Measurements from ENCODE around the gene RASSF7.

The RASSF7 gene

GRCh38 chr11:541433-541885 lies 19.3 kb upstream of the RASSF7 start:
- Histone ChIP-seq H3K27me3 (no peaks in the 10 kb centered on the region), H3K36me3 (no peaks in the 10 kb centered on the region), H3K9me3 (no peaks in the 10 kb centered on the region), H3K4me1 (no peaks in the 10 kb centered on the region), H3K4me3 (ENCODE audit: low read depth, low read length) (no peak overlapping the region)
- no peak for DNase-seq
- TF ChIP-seq CTCF (IDR thresholded peaks at IDR 0.05; ENCODE audit: low read depth, low read length): no peak

GRCh38 chr11:544817-545166 lies 16.0 kb upstream of the RASSF7 start:
- Histone ChIP-seq H3K4me3 (ENCODE audit: low read depth, low read length) (no peak overlapping the region), H3K9me3 (no peaks in the 10 kb centered on the region), H3K27me3 (no peaks in the 10 kb centered on the region), H3K36me3 (no peaks in the 10 kb centered on the region), H3K4me1 (no peaks in the 10 kb centered on the region)
- TF ChIP-seq CTCF (IDR thresholded peaks at IDR 0.05; ENCODE audit: low read depth, low read length): no peak
- DNase-seq: no peak

GRCh38 chr11:545171-545570 lies 15.6 kb upstream of the RASSF7 start:
- H3K36me3 ChIP-seq: no peaks in the 10 kb centered on the region
- no peak overlapping the region for H3K4me3 ChIP-seq (ENCODE audit: low read depth, low read length)
- no peaks in the 10 kb centered on the region for H3K9me3 ChIP-seq
- H3K27me3 ChIP-seq: no peaks in the 10 kb centered on the region
- no peak for TF ChIP-seq CTCF (IDR thresholded peaks at IDR 0.05; ENCODE audit: low read depth, low read length)
- no peak for DNase-seq
- no peaks in the 10 kb centered on the region for H3K4me1 ChIP-seq

GRCh38 chr11:548700-549603 lies 11.8 kb upstream of the RASSF7 start:
- Histone ChIP-seq H3K9me3 (no peaks in the 10 kb centered on the region), H3K4me1 (no peaks in the 10 kb centered on the region), H3K4me3 (ENCODE audit: low read depth, low read length) (no peak overlapping the region), H3K27me3 (no peaks in the 10 kb centered on the region), H3K36me3 (no peaks in the 10 kb centered on the region)
- no peak for DNase-seq
- no peak for TF ChIP-seq CTCF (IDR thresholded peaks at IDR 0.05; ENCODE audit: low read depth, low read length)

- Histone ChIP-seq H3K4me1 (no peaks in the 10 kb centered on the region), H3K9me3 (no peaks in the 10 kb centered on the region), H3K27me3 (peaks cover 1% of the 10 kb centered on the region), H3K36me3 (no peaks in the 10 kb centered on the region), H3K4me3 (ENCODE audit: low read depth, low read length) (no peak overlapping the region)
- DNase-seq: no peak
- TF ChIP-seq CTCF (IDR thresholded peaks at IDR 0.05; ENCODE audit: low read depth, low read length): no peak
Measured at GRCh38 chr11:550021-550745, 10.6 kb upstream of the RASSF7 start.

GRCh38 chr11:550746-551085 lies 10.1 kb upstream of the RASSF7 start:
- H3K4me1 ChIP-seq: no peaks in the 10 kb centered on the region
- H3K27me3 ChIP-seq: peaks cover 7% of the 10 kb centered on the region
- H3K4me3 ChIP-seq (ENCODE audit: low read depth, low read length): no peak overlapping the region
- no peaks in the 10 kb centered on the region for H3K9me3 ChIP-seq
- H3K36me3 ChIP-seq: no peaks in the 10 kb centered on the region
- no peak for DNase-seq
- no peak for TF ChIP-seq CTCF (IDR thresholded peaks at IDR 0.05; ENCODE audit: low read depth, low read length)
